Amygdala (tissue), 56 donors: ENCODE measurements around the gene CCDC27.

Experiments used
- DNase-seq, 56 donors: peaks; one replicate each; lab custom pipeline; 2025; lab: John Stamatoyannopoulos, UW

CCDC27 gene

DNA sequence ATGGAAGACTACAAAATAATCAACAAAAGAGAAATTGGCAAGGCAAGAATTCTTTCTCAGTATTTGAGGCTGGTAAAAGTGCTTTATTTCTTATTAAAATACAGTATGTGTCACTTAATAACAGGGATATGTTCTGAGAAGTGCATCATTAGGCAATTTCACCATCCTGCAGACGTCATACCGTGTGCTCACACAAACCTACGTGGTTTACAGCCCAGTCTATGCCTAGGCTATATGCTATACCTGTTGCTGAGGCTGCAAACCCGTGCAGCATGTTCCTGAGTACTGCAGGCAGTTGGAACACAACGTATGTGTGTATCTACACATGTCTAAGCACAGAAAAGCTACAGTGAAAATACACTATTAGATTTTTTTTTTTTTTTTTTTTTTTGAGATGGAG, 2.7 kb upstream of the CCDC27 start:
- no peak for DNase-seq

GRCh38 chr1:3750741-3751140, 1.5 kb upstream of the CCDC27 start:
- no peak for DNase-seq

- no peak for DNase-seq
These were observed 1.6 kb downstream of the CCDC27 start for GRCh38 chr1:3753656-3754454.

DNA sequence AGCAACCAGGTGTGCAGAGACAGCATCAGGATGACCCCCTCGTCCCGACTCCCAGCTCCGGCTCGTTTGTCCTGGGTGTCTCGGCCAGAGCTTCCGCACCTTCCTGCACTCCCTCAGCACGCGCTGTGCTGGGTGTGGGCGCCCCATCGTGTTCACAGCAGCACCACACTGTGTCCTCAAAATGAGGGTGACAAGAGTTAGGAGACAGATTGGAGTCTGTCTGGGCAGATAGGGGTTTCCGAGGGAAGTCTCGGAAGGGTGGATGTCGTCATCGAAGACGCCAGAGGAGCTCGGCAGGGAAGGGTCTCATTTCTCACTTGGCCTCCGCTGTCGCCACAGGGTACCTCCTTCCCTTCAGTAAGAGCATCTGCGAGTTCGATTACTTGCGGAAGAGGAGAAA, 4.1 kb downstream of the CCDC27 start:
- DNase-seq: no peak

DNA sequence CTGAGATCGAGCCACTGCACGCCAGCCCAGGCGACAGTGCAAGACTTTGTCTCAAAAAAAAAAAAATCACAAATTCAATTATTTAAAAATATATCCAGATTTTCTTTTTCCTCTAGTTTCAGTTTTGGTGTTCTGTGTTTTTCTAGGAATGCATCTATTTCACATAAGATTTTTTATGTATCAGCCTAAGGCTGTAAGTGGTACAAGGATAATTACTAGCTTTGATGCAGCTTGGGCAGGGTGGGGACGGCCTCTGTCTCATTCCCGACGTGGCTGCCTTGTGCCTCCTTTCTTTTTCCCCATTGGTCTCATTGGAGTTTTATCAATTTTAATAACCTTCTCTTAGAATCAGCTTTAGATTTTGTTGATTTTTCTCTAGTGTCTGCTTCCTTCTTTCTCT, 6.9 kb downstream of the CCDC27 start:
- no peak for DNase-seq

GRCh38 chr1:3759796-3760195, 7.5 kb downstream of the CCDC27 start:
- no peak for DNase-seq

DNA sequence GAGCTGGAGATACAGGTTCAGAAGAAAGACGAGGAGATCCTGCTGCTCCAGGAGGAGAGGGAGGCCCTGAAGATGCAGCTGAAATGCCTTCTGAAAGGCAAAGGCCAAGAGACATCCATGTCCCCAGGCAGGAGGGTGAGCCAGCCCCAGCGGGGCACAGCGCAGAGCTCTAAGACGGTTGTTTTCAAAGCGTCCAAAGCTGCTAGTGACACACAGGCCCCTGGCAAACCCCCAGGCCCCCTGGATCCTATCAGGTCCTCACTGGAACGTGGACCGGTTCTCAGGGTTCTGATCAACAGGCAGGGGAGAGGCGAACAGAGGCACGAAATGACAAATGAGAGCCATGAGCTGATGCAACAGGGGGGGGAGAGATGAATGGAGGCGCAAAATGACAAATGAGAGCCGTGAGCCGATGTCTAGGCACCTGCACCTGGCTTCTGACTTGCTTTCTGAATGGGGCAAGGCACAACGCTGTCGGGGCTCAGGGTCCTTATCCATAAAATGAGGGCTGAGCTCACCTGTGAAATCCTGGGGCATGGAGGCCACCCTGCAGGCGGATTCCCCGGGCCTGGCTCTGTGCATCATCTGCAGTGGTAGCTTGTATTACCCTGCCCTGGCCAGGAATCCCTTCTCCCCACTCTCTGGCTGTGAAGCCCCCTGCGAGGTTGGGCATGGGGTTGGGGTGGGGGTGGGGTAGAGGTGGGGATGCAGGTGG, 9.2 kb downstream of the CCDC27 start:
- DNase-seq: no peak

GRCh38 chr1:3762151-3762872, 10.1 kb downstream of the CCDC27 start:
- no peak for DNase-seq

DNA sequence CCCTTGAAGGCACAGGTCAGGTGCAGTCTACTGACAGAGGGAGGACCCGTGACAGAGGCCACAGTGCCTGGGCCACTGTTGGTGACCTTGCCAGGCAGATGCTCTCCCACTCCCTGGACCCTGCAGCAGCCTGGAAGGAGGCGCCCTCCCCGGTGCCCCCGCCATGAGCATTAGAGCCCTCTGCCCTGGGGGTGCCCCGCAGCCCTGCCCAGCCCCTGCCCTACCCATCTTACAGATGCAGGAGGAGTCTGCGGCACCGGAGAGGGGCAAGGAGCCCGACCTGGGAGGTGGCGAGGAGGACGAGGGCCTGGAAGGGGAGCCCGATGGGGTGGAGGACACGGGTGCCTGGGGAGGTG, 10.6 kb downstream of the CCDC27 start:
- no peak for DNase-seq

GRCh38 chr1:3763351-3764125, 11.3 kb downstream of the CCDC27 start:
- no peak for DNase-seq

GRCh38 chr1:3767328-3767925, 15.2 kb downstream of the CCDC27 start:
- DNase-seq: no peak

GRCh38 chr1:3768811-3769390, 16.7 kb downstream of the CCDC27 start:
- no peak for DNase-seq

GRCh38 chr1:3770047-3770765, 18.0 kb downstream of the CCDC27 start:
- no peak for DNase-seq

- DNase-seq: no peak
These were observed 19.1 kb downstream of the CCDC27 start for GRCh38 chr1:3771108-3772026.

GRCh38 chr1:3772027-3772714, 19.9 kb downstream of the CCDC27 start:
- DNase-seq: peak in 43 of 56 donors; percentile 10 to 82 (median 54)

DNA sequence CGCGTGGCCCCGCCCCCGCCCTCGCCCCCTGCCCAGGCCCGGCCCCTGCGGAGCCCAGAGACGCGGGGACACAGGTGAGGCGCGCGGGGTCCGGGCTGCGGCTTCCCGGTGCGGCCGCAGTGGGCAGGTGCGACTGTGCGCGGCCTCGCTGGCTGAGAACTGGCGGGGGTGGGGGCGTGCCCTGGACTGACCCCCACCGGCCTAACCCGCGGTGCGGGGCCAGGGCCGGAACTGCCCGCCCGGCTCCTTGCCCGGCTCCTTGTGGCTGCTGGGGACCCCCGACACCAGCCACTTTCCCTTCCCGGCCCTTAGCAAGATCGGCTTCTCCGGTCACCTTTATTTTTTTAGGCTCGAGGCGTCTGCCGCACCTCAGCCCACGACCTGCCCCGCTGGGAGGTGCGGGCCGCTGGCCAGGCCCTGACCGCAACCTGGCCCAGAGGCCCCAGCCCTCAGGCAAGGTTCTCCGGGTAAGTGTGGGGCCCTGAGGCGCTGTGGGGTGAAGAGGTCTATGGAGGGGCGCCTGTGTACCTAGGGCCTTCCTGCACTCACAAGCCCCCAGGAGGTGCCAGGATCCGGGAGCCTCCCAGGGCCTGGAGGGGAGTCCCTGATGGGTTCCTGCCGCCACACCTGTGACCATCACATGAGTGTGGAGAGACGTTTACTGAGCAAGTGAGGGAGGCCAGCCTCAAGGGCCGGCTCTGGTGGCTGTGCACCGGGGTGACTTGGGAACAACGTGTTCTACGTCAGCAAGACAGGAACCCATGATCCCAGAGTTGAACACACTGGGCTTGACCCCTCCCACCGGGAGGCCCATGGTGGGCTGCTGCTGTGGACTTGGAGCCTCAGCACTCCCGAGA, 20.7 kb downstream of the CCDC27 start, which contains the start of gene SMIM1:
TSS of gene SMIM1 (plus strand) at position 35 of the 857 bp plus-strand sequence. CDS start 2,625 bp downstream, outside the sequence.
- no peak for DNase-seq
